GM12801 (cell line): Measurements from ENCODE around the gene SYCP1.

Source experiments
- TF ChIP-seq, protein P1 (sequence below): IDR thresholded peaks from one replicate; pipeline ENCODE4 v1.5.1; 2011; ENCODE audit warnings: control low read depth; ENCODE audit not compliant: insufficient read length; ENCODE audit errors: extremely low read depth

SYCP1 gene

GRCh38 chr1:115012434-115012833 lies 157.8 kb downstream of the SYCP1 start:
- TF ChIP-seq, protein P1, sequence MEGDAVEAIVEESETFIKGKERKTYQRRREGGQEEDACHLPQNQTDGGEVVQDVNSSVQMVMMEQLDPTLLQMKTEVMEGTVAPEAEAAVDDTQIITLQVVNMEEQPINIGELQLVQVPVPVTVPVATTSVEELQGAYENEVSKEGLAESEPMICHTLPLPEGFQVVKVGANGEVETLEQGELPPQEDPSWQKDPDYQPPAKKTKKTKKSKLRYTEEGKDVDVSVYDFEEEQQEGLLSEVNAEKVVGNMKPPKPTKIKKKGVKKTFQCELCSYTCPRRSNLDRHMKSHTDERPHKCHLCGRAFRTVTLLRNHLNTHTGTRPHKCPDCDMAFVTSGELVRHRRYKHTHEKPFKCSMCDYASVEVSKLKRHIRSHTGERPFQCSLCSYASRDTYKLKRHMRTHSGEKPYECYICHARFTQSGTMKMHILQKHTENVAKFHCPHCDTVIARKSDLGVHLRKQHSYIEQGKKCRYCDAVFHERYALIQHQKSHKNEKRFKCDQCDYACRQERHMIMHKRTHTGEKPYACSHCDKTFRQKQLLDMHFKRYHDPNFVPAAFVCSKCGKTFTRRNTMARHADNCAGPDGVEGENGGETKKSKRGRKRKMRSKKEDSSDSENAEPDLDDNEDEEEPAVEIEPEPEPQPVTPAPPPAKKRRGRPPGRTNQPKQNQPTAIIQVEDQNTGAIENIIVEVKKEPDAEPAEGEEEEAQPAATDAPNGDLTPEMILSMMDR: no peak

DNA sequence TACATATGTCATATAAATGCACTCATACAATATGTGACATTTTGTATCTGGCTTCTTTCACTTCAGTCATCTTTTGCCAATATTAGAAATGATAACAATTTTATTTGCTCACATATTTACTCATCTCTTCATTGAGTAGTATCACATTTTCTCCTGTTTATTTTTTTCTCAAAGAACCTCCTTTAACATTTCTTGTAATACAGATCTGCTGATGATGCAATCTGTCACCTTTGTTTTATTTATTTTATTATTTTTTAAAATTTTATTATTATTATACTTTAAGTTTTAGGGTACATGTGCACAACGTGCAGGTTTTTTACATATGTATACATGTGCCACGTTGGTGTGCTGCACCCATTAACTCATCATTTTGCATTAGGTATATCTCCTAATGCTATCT lies 159.1 kb downstream of the SYCP1 start:
- TF ChIP-seq, protein P1: no peak

DNA sequence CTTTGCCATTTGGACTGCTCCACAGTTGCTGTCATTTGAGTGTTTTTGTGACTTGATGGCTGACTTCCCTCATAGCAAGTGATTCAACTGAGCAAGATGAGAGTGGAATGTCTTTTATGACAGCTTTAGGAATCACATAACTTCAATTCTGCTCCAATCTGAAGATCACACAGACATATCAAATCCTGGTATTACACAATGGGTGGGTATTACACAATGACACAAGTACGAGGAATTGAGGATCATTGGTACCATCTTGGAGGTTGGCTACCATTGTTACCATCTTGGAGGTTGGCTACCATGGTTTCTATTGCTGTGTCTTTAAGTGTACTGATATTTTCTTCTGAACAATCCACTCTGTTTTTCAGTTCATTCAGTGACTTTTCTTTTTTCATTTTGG lies 166.5 kb downstream of the SYCP1 start:
- TF ChIP-seq, protein P1: no peak

DNA sequence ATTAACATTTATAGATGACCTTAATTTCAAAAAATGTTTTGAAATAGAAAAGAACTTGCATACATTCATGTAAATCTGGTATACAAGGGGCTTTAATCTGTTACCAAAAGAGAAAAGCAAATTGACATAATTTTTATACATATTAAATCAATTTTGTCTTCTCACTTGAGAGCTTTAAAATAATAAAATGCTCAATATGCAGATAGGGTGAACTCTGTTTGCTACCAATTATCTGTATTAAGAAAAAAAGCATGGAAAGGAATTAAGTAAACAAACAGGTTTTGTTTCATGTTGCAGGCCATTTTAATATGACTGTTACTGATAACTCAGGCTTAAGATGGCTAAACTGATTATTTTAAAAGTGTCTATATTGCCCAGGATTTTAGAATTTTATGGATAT lies 168.9 kb downstream of the SYCP1 start:
- TF ChIP-seq, protein P1: no peak

GRCh38 chr1:115029526-115029925 lies 174.9 kb downstream of the SYCP1 start, which contains the start of gene TSHB:
TSS of gene TSHB (plus strand) at chr1:115029826. CDS start at chr1:115033363, 3,537 bp downstream.
- TF ChIP-seq, protein P1: no peak

GRCh38 chr1:115031595-115031994 lies 176.9 kb downstream of the SYCP1 start:
- TF ChIP-seq, protein P1: no peak

GRCh38 chr1:115035652-115036051 lies 181.0 kb downstream of the SYCP1 start:
- TF ChIP-seq, protein P1: no peak

GRCh38 chr1:115036814-115037507 lies 182.3 kb downstream of the SYCP1 start:
- TF ChIP-seq, protein P1: no peak
